ENCODE measurements around the gene NR2C2AP. TPM values are rescaled to one million over a fixed set of nuclear protein-coding genes. Genes with fewer than 3 reads are reported as not detected.

Gene NR2C2AP
- total RNA-seq, 1 experiment from 2014 or later, result 25.7 TPM

GRCh38 chr19:19227217-19227616, 24.0 kb upstream of the NR2C2AP start:
- Histone ChIP-seq H3K4me1 (replicated peaks; ENCODE audit: insufficient read depth) (no peaks in the 10 kb centered on the region), H4K20me1 (ENCODE audit: insufficient read depth) (no peaks in the 10 kb centered on the region), H3K36me3 (ENCODE audit: low read depth) (no peaks in the 10 kb centered on the region), H3K9me3 (ENCODE audit: insufficient read depth, low read depth) (no peaks in the 10 kb centered on the region), H3K9me2 (ENCODE audit: insufficient read depth) (no peaks in the 10 kb centered on the region), H2AFZ (no peak overlapping the region), H3K27me3 (ENCODE audit: insufficient read depth, low read depth) (peaks cover 93% of the 10 kb centered on the region), H3K27ac (no peak overlapping the region), H3F3A (ENCODE audit: insufficient read depth, low read depth) (no peaks in the 10 kb centered on the region), H3K4me3 (no peak overlapping the region), H3K79me2 (ENCODE audit: low read depth) (no peaks in the 10 kb centered on the region), H3K4me2 (no peak overlapping the region)
- DNase-seq, result no peak
- TF ChIP-seq EZH2 (IDR thresholded peaks at IDR 0.05; ENCODE audit: low read depth), result no peak
- no peak for TF ChIP-seq CTCF (conservative IDR thresholded peaks at IDR 0.05)
- CTCF ChIA-PET, result no interaction called here
- intact Hi-C loops (cut with micrococcal nuclease; ENCODE audit: unreplicated experiment), result no loop called here
- POLR2A ChIA-PET (ENCODE audit: unreplicated experiment), result interaction anchor here (0.6 kb wide), 1 partner anchor 91 kb away, joined by 3 read pairs; no protein-coding TSS in a partner anchor
- no TSS peak for BruUV-seq (replicated peaks)

- DNase-seq, result no peak
- no peaks in the 10 kb centered on the region for H4K20me1 ChIP-seq (ENCODE audit: insufficient read depth)
- no peak overlapping the region for H2AFZ ChIP-seq
- H3K4me2 ChIP-seq, result no peak overlapping the region
- H3K9me2 ChIP-seq (ENCODE audit: insufficient read depth), result no peaks in the 10 kb centered on the region
- TF ChIP-seq EZH2 (IDR thresholded peaks at IDR 0.05; ENCODE audit: low read depth) (no peak), CTCF (conservative IDR thresholded peaks at IDR 0.05) (no peak)
- H3K4me1 ChIP-seq (replicated peaks; ENCODE audit: insufficient read depth), result no peaks in the 10 kb centered on the region
- H3K79me2 ChIP-seq (ENCODE audit: low read depth), result no peaks in the 10 kb centered on the region
- peaks cover 88% of the 10 kb centered on the region for H3K27me3 ChIP-seq (ENCODE audit: insufficient read depth, low read depth)
- H3F3A ChIP-seq (ENCODE audit: insufficient read depth, low read depth), result no peaks in the 10 kb centered on the region
- H3K36me3 ChIP-seq (ENCODE audit: low read depth), result no peaks in the 10 kb centered on the region
- no TSS peak for BruUV-seq (replicated peaks)
- POLR2A ChIA-PET (ENCODE audit: unreplicated experiment), result no interaction called here
- H3K27ac ChIP-seq, result no peak overlapping the region
- intact Hi-C loops (cut with micrococcal nuclease; ENCODE audit: unreplicated experiment), result no loop called here
- H3K4me3 ChIP-seq, result no peak overlapping the region
- H3K9me3 ChIP-seq (ENCODE audit: insufficient read depth, low read depth), result no peaks in the 10 kb centered on the region
- CTCF ChIA-PET, result no interaction called here
Observed at GRCh38 chr19:19226663-19227062, 23.4 kb upstream of the NR2C2AP start.

GRCh38 chr19:19226204-19226603, 23.0 kb upstream of the NR2C2AP start:
- no peak overlapping the region for H3K4me3 ChIP-seq
- H3K27ac ChIP-seq, result no peak overlapping the region
- H3F3A ChIP-seq (ENCODE audit: insufficient read depth, low read depth), result no peaks in the 10 kb centered on the region
- no peak for TF ChIP-seq EZH2 (IDR thresholded peaks at IDR 0.05; ENCODE audit: low read depth)
- no peak for TF ChIP-seq CTCF (conservative IDR thresholded peaks at IDR 0.05)
- no peaks in the 10 kb centered on the region for H3K79me2 ChIP-seq (ENCODE audit: low read depth)
- POLR2A ChIA-PET (ENCODE audit: unreplicated experiment), result no interaction called here
- intact Hi-C loops (cut with micrococcal nuclease; ENCODE audit: unreplicated experiment), result no loop called here
- H3K4me1 ChIP-seq (replicated peaks; ENCODE audit: insufficient read depth), result no peaks in the 10 kb centered on the region
- no peaks in the 10 kb centered on the region for H3K36me3 ChIP-seq (ENCODE audit: low read depth)
- CTCF ChIA-PET, result no interaction called here
- H3K9me2 ChIP-seq (ENCODE audit: insufficient read depth), result no peaks in the 10 kb centered on the region
- no peak overlapping the region for H2AFZ ChIP-seq
- no peak overlapping the region for H3K4me2 ChIP-seq
- BruUV-seq (replicated peaks), result no TSS peak
- peaks cover 83% of the 10 kb centered on the region for H3K27me3 ChIP-seq (ENCODE audit: insufficient read depth, low read depth)
- no peak for DNase-seq
- H3K9me3 ChIP-seq (ENCODE audit: insufficient read depth, low read depth), result no peaks in the 10 kb centered on the region
- H4K20me1 ChIP-seq (ENCODE audit: insufficient read depth), result no peaks in the 10 kb centered on the region

Measured in PC-9 (cell line).